HG03064 (cell line): ENCODE data around the gene ZAP70.

Source experiments
- ATAC-seq: cut with Tn5 transposase; IDR thresholded peaks from one replicate; pipeline ENCODE4 v1.9.1; 2021; ENCODE audit warnings: low read depth; ENCODE audit not compliant: unreplicated experiment

Gene ZAP70

GRCh38 chr2:97715951-97716694 lies 2.7 kb downstream of the ZAP70 start:
- ATAC-seq: no peak

- no peak for ATAC-seq
These were observed 3.6 kb downstream of the ZAP70 start for GRCh38 chr2:97716695-97717612.

- ATAC-seq: no peak
These were observed 4.2 kb downstream of the ZAP70 start for GRCh38 chr2:97717613-97717995.

- ATAC-seq: peak; percentile 76
These were observed 4.9 kb downstream of the ZAP70 start for GRCh38 chr2:97718051-97718882.

GRCh38 chr2:97718942-97719341 lies 5.6 kb downstream of the ZAP70 start:
- ATAC-seq: no peak

GRCh38 chr2:97719362-97720155 lies 6.2 kb downstream of the ZAP70 start:
- ATAC-seq: no peak

- no peak for ATAC-seq
These were observed 7.4 kb downstream of the ZAP70 start for GRCh38 chr2:97720746-97721145.

- ATAC-seq: no peak
These were observed 8.9 kb downstream of the ZAP70 start for GRCh38 chr2:97722227-97722626.

- ATAC-seq: no peak
These were observed 10.0 kb downstream of the ZAP70 start for GRCh38 chr2:97723156-97724072.

GRCh38 chr2:97724073-97724410 lies 10.7 kb downstream of the ZAP70 start:
- no peak for ATAC-seq

GRCh38 chr2:97724501-97724900 lies 11.1 kb downstream of the ZAP70 start:
- ATAC-seq: no peak

GRCh38 chr2:97724946-97725688 lies 11.7 kb downstream of the ZAP70 start:
- no peak for ATAC-seq

GRCh38 chr2:97726261-97727064 lies 13.1 kb downstream of the ZAP70 start:
- ATAC-seq: no peak

GRCh38 chr2:97727296-97727695 lies 13.9 kb downstream of the ZAP70 start:
- ATAC-seq: no peak

- no peak for ATAC-seq
These were observed 14.8 kb downstream of the ZAP70 start for GRCh38 chr2:97728091-97728731.

GRCh38 chr2:97730245-97730644 lies 16.9 kb downstream of the ZAP70 start:
- ATAC-seq: no peak
